NCI-H748 treated with DMSO at 0.1 percent for 48 hours (cell line): Measurements from ENCODE around the gene BCL11A.
A peak's percentile ranks its signal among the peaks of the same experiment; 100 is the strongest.

Experiments used
- DNase-seq: peaks from one replicate; lab custom pipeline; 2025; lab: John Stamatoyannopoulos, UW

Gene BCL11A

GRCh38 chr2:60558536-60558935 is 5.1 kb upstream of the BCL11A start:
- DNase-seq = no peak

GRCh38 chr2:60557486-60557864 is 4.0 kb upstream of the BCL11A start:
- DNase-seq = no peak

- DNase-seq = peak; percentile 24
Measured at GRCh38 chr2:60556576-60557485, 3.4 kb upstream of the BCL11A start.

GRCh38 chr2:60556175-60556574 is 2.7 kb upstream of the BCL11A start:
- DNase-seq = no peak

- DNase-seq = no peak
Measured at GRCh38 chr2:60555783-60556139, 2.3 kb upstream of the BCL11A start.

- DNase-seq = peak; percentile 8
Measured at GRCh38 chr2:60555066-60555782, 1.8 kb upstream of the BCL11A start.

- DNase-seq = no peak
Measured at GRCh38 chr2:60554646-60555065, 1.2 kb upstream of the BCL11A start.

GRCh38 chr2:60554074-60554645 is 706 bp upstream of the BCL11A start:
- DNase-seq = no peak

GRCh38 chr2:60552851-60553494 is 481 bp downstream of the BCL11A start:
- no peak for DNase-seq

- no peak for DNase-seq
Measured at GRCh38 chr2:60552078-60552850, 1.2 kb downstream of the BCL11A start.

- no peak for DNase-seq
Measured at GRCh38 chr2:60551240-60552077, 2.0 kb downstream of the BCL11A start.

- DNase-seq = no peak
Measured at GRCh38 chr2:60550984-60551239, 2.5 kb downstream of the BCL11A start.

GRCh38 chr2:60550178-60550983 is 3.1 kb downstream of the BCL11A start:
- peak; percentile 29 for DNase-seq

- no peak for DNase-seq
Measured at GRCh38 chr2:60549928-60550177, 3.6 kb downstream of the BCL11A start.

- no peak for DNase-seq
Measured at GRCh38 chr2:60549238-60549927, 4.1 kb downstream of the BCL11A start.

- no peak for DNase-seq
Measured at GRCh38 chr2:60548845-60549237, 4.6 kb downstream of the BCL11A start.

- no peak for DNase-seq
Measured at GRCh38 chr2:60548311-60548710, 5.1 kb downstream of the BCL11A start.

GRCh38 chr2:60547841-60548240 is 5.6 kb downstream of the BCL11A start:
- no peak for DNase-seq

- DNase-seq = no peak
Measured at GRCh38 chr2:60546756-60547420, 6.6 kb downstream of the BCL11A start.
